ENCODE results near the gene TMEM254. TPM values are rescaled to one million over a fixed set of nuclear protein-coding genes. Genes with fewer than 3 reads are reported as not detected.

The TMEM254 gene
- total and polyA plus RNA-seq, 2 of the 13 experiments (the other 11 are each of a cell fraction or from before 2014, with no cell fraction given): 11.2 to 39.0 TPM

DNA sequence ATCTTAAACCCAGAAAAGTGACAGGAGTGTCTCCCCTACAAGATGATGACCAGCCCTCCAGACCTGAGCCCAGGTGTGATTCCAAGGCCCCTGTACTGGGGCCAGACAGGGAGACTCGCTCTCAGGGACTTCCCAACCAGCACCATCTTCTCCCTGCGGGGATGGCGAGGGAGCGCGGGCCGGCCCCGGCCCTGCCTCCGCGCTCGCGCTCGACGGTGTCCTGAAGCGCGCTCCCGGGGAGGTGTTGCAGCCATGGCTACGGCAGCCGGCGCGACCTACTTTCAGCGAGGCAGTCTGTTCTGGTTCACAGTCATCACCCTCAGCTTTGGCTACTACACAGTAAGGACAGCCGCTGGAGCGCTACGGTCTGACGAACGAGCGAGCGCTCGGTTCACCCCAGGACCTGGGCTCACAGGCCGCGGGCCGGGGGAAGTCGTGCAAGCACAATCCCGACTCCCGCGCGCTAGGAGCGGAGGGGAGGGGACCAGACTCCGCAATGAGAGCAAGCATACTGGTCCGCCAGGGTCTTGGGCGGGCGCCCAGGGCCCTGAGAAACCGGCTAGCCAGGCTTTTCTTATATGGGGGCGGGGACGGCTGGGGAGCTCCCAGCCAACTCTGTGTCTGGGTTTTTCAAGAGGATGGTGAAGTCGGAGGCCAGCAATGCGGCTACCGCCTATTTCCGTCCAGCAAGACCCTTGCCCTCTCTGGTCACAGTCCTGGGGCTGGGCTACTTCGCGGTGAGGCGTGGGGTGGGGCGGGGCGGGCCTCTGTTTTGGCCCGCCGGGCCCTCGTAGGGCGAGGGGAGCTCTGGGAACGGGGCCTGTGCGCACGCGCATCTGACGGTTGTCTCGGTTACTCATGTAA, at the start of gene TMEM254 (continued):
- TF ChIP-seq, protein P1, sequence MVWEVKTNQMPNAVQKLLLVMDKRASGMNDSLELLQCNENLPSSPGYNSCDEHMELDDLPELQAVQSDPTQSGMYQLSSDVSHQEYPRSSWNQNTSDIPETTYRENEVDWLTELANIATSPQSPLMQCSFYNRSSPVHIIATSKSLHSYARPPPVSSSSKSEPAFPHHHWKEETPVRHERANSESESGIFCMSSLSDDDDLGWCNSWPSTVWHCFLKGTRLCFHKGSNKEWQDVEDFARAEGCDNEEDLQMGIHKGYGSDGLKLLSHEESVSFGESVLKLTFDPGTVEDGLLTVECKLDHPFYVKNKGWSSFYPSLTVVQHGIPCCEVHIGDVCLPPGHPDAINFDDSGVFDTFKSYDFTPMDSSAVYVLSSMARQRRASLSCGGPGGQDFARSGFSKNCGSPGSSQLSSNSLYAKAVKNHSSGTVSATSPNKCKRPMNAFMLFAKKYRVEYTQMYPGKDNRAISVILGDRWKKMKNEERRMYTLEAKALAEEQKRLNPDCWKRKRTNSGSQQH (CRISPR knock-in tag; IDR thresholded peaks at IDR 0.05; ENCODE audit: low read depth): no peak
- 0 out of 2 replicates have a peak, but pooled peaks have one; percentile 55 for TF ChIP-seq ZC3H13 (CRISPR knock-in tag; IDR thresholded peaks at IDR 0.05)
- no peak for TF ChIP-seq ZNF83 (CRISPR knock-in tag; IDR thresholded peaks at IDR 0.05; ENCODE audit: borderline replicate concordance)
- TF ChIP-seq, protein P2, sequence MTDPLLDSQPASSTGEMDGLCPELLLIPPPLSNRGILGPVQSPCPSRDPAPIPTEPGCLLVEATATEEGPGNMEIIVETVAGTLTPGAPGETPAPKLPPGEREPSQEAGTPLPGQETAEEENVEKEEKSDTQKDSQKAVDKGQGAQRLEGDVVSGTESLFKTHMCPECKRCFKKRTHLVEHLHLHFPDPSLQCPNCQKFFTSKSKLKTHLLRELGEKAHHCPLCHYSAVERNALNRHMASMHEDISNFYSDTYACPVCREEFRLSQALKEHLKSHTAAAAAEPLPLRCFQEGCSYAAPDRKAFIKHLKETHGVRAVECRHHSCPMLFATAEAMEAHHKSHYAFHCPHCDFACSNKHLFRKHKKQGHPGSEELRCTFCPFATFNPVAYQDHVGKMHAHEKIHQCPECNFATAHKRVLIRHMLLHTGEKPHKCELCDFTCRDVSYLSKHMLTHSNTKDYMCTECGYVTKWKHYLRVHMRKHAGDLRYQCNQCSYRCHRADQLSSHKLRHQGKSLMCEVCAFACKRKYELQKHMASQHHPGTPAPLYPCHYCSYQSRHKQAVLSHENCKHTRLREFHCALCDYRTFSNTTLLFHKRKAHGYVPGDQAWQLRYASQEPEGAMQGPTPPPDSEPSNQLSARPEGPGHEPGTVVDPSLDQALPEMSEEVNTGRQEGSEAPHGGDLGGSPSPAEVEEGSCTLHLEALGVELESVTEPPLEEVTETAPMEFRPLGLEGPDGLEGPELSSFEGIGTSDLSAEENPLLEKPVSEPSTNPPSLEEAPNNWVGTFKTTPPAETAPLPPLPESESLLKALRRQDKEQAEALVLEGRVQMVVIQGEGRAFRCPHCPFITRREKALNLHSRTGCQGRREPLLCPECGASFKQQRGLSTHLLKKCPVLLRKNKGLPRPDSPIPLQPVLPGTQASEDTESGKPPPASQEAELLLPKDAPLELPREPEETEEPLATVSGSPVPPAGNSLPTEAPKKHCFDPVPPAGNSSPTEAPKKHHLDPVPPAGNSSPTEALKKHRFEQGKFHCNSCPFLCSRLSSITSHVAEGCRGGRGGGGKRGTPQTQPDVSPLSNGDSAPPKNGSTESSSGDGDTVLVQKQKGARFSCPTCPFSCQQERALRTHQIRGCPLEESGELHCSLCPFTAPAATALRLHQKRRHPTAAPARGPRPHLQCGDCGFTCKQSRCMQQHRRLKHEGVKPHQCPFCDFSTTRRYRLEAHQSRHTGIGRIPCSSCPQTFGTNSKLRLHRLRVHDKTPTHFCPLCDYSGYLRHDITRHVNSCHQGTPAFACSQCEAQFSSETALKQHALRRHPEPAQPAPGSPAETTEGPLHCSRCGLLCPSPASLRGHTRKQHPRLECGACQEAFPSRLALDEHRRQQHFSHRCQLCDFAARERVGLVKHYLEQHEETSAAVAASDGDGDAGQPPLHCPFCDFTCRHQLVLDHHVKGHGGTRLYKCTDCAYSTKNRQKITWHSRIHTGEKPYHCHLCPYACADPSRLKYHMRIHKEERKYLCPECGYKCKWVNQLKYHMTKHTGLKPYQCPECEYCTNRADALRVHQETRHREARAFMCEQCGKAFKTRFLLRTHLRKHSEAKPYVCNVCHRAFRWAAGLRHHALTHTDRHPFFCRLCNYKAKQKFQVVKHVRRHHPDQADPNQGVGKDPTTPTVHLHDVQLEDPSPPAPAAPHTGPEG (CRISPR knock-in tag; IDR thresholded peaks at IDR 0.05): no peak
- no peak for TF ChIP-seq KLF13 (CRISPR knock-in tag; IDR thresholded peaks at IDR 0.05)
- TF ChIP-seq PPARG (CRISPR knock-in tag; conservative IDR thresholded peaks at IDR 0.05): no peak
- TF ChIP-seq ZNF350 (CRISPR knock-in tag; IDR thresholded peaks at IDR 0.05; ENCODE audit: borderline replicate concordance, low read depth): peak; percentile 73; the same call in 1 of the 2 replicates
- TF ChIP-seq, protein P3, sequence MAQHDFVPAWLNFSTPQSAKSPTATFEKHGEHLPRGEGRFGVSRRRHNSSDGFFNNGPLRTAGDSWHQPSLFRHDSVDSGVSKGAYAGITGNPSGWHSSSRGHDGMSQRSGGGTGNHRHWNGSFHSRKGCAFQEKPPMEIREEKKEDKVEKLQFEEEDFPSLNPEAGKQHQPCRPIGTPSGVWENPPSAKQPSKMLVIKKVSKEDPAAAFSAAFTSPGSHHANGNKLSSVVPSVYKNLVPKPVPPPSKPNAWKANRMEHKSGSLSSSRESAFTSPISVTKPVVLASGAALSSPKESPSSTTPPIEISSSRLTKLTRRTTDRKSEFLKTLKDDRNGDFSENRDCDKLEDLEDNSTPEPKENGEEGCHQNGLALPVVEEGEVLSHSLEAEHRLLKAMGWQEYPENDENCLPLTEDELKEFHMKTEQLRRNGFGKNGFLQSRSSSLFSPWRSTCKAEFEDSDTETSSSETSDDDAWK (CRISPR knock-in tag; IDR thresholded peaks at IDR 0.05): no peak
- TF ChIP-seq, protein P4, sequence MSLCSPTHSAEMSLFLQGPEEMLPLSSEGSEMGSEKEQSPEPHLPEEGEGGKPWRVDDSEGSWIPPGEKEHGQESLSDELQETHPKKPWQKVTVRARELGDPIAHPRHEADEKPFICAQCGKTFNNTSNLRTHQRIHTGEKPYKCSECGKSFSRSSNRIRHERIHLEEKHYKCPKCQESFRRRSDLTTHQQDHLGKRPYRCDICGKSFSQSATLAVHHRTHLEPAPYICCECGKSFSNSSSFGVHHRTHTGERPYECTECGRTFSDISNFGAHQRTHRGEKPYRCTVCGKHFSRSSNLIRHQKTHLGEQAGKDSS (CRISPR knock-in tag; IDR thresholded peaks at IDR 0.05; ENCODE audit: borderline replicate concordance, low read depth): peak; percentile 52
- TF ChIP-seq PHF5A (CRISPR knock-in tag; IDR thresholded peaks at IDR 0.05; ENCODE audit: low read depth, unreplicated experiment): no peak
- TF ChIP-seq FIP1L1 (IDR thresholded peaks at IDR 0.05; ENCODE audit: borderline replicate concordance, insufficient read depth, low read depth, low read length): peak; percentile 35; the same call in 1 of the 2 replicates
- TF ChIP-seq NFIC (IDR thresholded peaks at IDR 0.05; ENCODE audit: low read length): no peak
- TF ChIP-seq ZFP90 (CRISPR knock-in tag; IDR thresholded peaks at IDR 0.05; ENCODE audit: borderline replicate concordance): peak; percentile 28; the same call in 1 of the 2 replicates
- TF ChIP-seq NR1H2 (CRISPR knock-in tag; IDR thresholded peaks at IDR 0.05; ENCODE audit: borderline replicate concordance, low read depth): peak; percentile 58; the same call in 1 of the 2 replicates
- TF ChIP-seq, protein P5, sequence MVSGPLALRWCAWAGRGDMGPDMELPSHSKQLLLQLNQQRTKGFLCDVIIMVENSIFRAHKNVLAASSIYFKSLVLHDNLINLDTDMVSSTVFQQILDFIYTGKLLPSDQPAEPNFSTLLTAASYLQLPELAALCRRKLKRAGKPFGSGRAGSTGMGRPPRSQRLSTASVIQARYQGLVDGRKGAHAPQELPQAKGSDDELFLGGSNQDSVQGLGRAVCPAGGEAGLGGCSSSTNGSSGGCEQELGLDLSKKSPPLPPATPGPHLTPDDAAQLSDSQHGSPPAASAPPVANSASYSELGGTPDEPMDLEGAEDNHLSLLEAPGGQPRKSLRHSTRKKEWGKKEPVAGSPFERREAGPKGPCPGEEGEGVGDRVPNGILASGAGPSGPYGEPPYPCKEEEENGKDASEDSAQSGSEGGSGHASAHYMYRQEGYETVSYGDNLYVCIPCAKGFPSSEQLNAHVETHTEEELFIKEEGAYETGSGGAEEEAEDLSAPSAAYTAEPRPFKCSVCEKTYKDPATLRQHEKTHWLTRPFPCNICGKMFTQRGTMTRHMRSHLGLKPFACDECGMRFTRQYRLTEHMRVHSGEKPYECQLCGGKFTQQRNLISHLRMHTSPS (CRISPR knock-in tag; IDR thresholded peaks at IDR 0.05; ENCODE audit: low read depth): no peak
- TF ChIP-seq KDM6A (CRISPR knock-in tag; IDR thresholded peaks at IDR 0.05; ENCODE audit: low read depth): no peak
